ENCODE data around the gene FAM111A. TPM values are rescaled to one million over a fixed set of nuclear protein-coding genes. Genes with fewer than 3 reads are reported as not detected.

FAM111A gene
- total RNA-seq, 1 donor from 2014 or later = 13.1 TPM

- H3K4me1 Mint-ChIP-seq (ENCODE audit: low read depth, unreplicated experiment) = no peaks in the 10 kb centered on the region
- H3K36me3 Mint-ChIP-seq (ENCODE audit: low read depth, unreplicated experiment) = no peaks in the 10 kb centered on the region
- Histone ChIP-seq H3K36me3 (ENCODE audit: insufficient read depth, low read length) (no peaks in the 10 kb centered on the region), H3K4me3 (ENCODE audit: insufficient read depth, low read depth, low read length) (no peak overlapping the region), H3K4me2 (ENCODE audit: low read length) (no peak overlapping the region), H3K4me1 (ENCODE audit: insufficient read depth, low read length) (no peaks in the 10 kb centered on the region), H3K79me2 (ENCODE audit: insufficient read depth, low read length) (no peaks in the 10 kb centered on the region), H4K20me1 (ENCODE audit: insufficient read depth, low read length) (no peaks in the 10 kb centered on the region), H2AFZ (ENCODE audit: low read depth, low read length) (no peak overlapping the region), H3K9ac (ENCODE audit: low read length) (no peak overlapping the region), H3K27me3 (ENCODE audit: insufficient read depth, low read length) (peaks cover 5% of the 10 kb centered on the region), H3K27ac (ENCODE audit: low read depth, low read length) (no peak overlapping the region), H3K9me3 (ENCODE audit: insufficient read depth, low read depth, low read length) (no peaks in the 10 kb centered on the region)
- FAIRE-seq = no peak
- no peak overlapping the region for H3K27ac Mint-ChIP-seq (ENCODE audit: unreplicated experiment)
- H3K27me3 Mint-ChIP-seq (ENCODE audit: low read depth, unreplicated experiment) = peaks cover 4% of the 10 kb centered on the region
- no peak overlapping the region for H3K4me3 Mint-ChIP-seq (ENCODE audit: unreplicated experiment)
- no peak for TF ChIP-seq EZH2 (IDR thresholded peaks at IDR 0.05; ENCODE audit: insufficient read depth, low read length)
- no peak for TF ChIP-seq CTCF (IDR thresholded peaks at IDR 0.05; ENCODE audit: insufficient read depth, low read depth, low read length)
- no peaks in the 10 kb centered on the region for H3K9me3 Mint-ChIP-seq (ENCODE audit: unreplicated experiment)
- no peak for DNase-seq (ENCODE audit: low read depth)
Observed at GRCh38 chr11:59157433-59157832, 14.8 kb downstream of the FAM111A start.

GRCh38 chr11:59158206-59159068 is 15.8 kb downstream of the FAM111A start:
- Mint-ChIP-seq H3K4me1 (ENCODE audit: low read depth, unreplicated experiment) (no peaks in the 10 kb centered on the region), H3K27ac (ENCODE audit: unreplicated experiment) (no peak overlapping the region), H3K9me3 (ENCODE audit: unreplicated experiment) (no peaks in the 10 kb centered on the region), H3K27me3 (ENCODE audit: low read depth, unreplicated experiment) (peaks cover 4% of the 10 kb centered on the region), H3K4me3 (ENCODE audit: unreplicated experiment) (no peak overlapping the region), H3K36me3 (ENCODE audit: low read depth, unreplicated experiment) (no peaks in the 10 kb centered on the region)
- Histone ChIP-seq H3K4me3 (ENCODE audit: insufficient read depth, low read depth, low read length) (no peak overlapping the region), H3K4me1 (ENCODE audit: insufficient read depth, low read length) (no peaks in the 10 kb centered on the region), H3K9me3 (ENCODE audit: insufficient read depth, low read depth, low read length) (no peaks in the 10 kb centered on the region), H3K4me2 (ENCODE audit: low read length) (no peak overlapping the region), H3K9ac (ENCODE audit: low read length) (no peak overlapping the region), H3K27ac (ENCODE audit: low read depth, low read length) (no peak overlapping the region), H2AFZ (ENCODE audit: low read depth, low read length) (no peak overlapping the region), H3K36me3 (ENCODE audit: insufficient read depth, low read length) (no peaks in the 10 kb centered on the region), H4K20me1 (ENCODE audit: insufficient read depth, low read length) (no peaks in the 10 kb centered on the region), H3K27me3 (ENCODE audit: insufficient read depth, low read length) (peaks cover 5% of the 10 kb centered on the region), H3K79me2 (ENCODE audit: insufficient read depth, low read length) (no peaks in the 10 kb centered on the region)
- DNase-seq (ENCODE audit: low read depth) (peak; percentile 39), FAIRE-seq (peak; percentile 65)
- TF ChIP-seq CTCF (IDR thresholded peaks at IDR 0.05; ENCODE audit: insufficient read depth, low read depth, low read length) (peak; percentile 90), EZH2 (IDR thresholded peaks at IDR 0.05; ENCODE audit: insufficient read depth, low read length) (no peak)

- Histone ChIP-seq H2AFZ (ENCODE audit: low read depth, low read length) (no peak overlapping the region), H4K20me1 (ENCODE audit: insufficient read depth, low read length) (no peaks in the 10 kb centered on the region), H3K27me3 (ENCODE audit: insufficient read depth, low read length) (peaks cover 13% of the 10 kb centered on the region), H3K36me3 (ENCODE audit: insufficient read depth, low read length) (no peaks in the 10 kb centered on the region), H3K9ac (ENCODE audit: low read length) (no peak overlapping the region), H3K4me3 (ENCODE audit: insufficient read depth, low read depth, low read length) (no peak overlapping the region), H3K79me2 (ENCODE audit: insufficient read depth, low read length) (no peaks in the 10 kb centered on the region), H3K4me1 (ENCODE audit: insufficient read depth, low read length) (no peaks in the 10 kb centered on the region), H3K9me3 (ENCODE audit: insufficient read depth, low read depth, low read length) (no peaks in the 10 kb centered on the region), H3K4me2 (ENCODE audit: low read length) (no peak overlapping the region), H3K27ac (ENCODE audit: low read depth, low read length) (no peak overlapping the region)
- Mint-ChIP-seq H3K4me1 (ENCODE audit: low read depth, unreplicated experiment) (no peaks in the 10 kb centered on the region), H3K27me3 (ENCODE audit: low read depth, unreplicated experiment) (peaks cover 4% of the 10 kb centered on the region), H3K9me3 (ENCODE audit: unreplicated experiment) (no peaks in the 10 kb centered on the region), H3K36me3 (ENCODE audit: low read depth, unreplicated experiment) (no peaks in the 10 kb centered on the region), H3K27ac (ENCODE audit: unreplicated experiment) (no peak overlapping the region), H3K4me3 (ENCODE audit: unreplicated experiment) (no peak overlapping the region)
- TF ChIP-seq EZH2 (IDR thresholded peaks at IDR 0.05; ENCODE audit: insufficient read depth, low read length) (no peak), CTCF (IDR thresholded peaks at IDR 0.05; ENCODE audit: insufficient read depth, low read depth, low read length) (no peak)
- DNase-seq (ENCODE audit: low read depth) (no peak), FAIRE-seq (no peak)
Observed at GRCh38 chr11:59164028-59164427, 21.4 kb downstream of the FAM111A start.

Data from astrocyte (in vitro differentiated cells and primary cell).